ENCODE measurements around the gene FRY. TPM values are rescaled to one million over a fixed set of nuclear protein-coding genes. Genes with fewer than 3 reads are reported as not detected.

The FRY gene
- total RNA-seq, 2 donors from 2014 or later = 7.0 to 10.8 TPM

DNA sequence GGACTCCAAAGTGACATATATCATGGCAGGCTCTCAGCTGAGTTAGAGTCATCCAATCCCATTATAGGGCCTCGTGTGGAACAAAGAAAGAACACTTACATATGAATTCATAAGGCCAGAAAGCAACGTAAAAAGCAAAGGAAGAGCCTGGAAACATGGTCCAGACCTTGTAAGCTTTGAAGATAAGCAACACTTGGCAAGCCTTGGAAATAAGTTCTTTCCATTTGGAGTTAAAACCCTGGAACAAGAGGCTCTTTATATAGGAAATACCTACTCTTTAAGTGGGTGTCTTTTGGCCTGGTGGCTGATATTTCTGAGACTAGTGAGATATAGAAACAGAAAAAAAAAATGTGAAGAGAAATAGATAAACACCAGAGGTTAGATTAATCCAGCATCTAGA is 234.2 kb downstream of the FRY start:
- H3K27me3 Mint-ChIP-seq = no peaks in the 10 kb centered on the region

DNA sequence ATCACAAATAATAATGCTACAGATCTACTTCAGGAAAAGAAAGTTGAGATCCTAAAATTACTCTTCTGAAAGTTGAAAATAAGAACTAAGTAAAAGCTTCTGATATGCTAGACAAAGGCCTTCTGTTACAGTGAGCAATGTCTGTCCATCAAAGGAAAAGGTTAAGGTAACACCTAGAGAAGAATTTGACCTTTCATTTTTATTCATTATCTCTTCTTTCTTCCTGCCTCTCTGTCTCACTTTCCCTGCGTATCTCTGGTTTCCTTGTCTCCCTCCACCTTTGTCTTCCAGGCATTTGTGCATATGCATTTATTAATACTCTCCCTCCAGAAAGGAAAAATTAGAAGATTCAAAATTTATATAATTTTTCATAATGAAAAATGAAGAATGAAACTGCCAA is 234.6 kb downstream of the FRY start:
- H3K27me3 Mint-ChIP-seq = no peaks in the 10 kb centered on the region
- no peak overlapping the region for H3K4me3 Mint-ChIP-seq
- ATAC-seq (replicated peaks) = no peak
- peaks cover 56% of the 10 kb centered on the region for H3K36me3 Mint-ChIP-seq (ENCODE audit: low read depth)
- H3K9me3 Mint-ChIP-seq = no peaks in the 10 kb centered on the region
- H3K4me1 Mint-ChIP-seq = no peaks in the 10 kb centered on the region
- H3K27ac Mint-ChIP-seq = no peak overlapping the region

More for the DNA sequence above, 234.2 kb downstream of the FRY start:
- no peaks in the 10 kb centered on the region for H3K9me3 Mint-ChIP-seq
- H3K4me3 Mint-ChIP-seq = no peak overlapping the region
- no peak overlapping the region for H3K27ac Mint-ChIP-seq
- H3K4me1 Mint-ChIP-seq = no peaks in the 10 kb centered on the region
- peaks cover 56% of the 10 kb centered on the region for H3K36me3 Mint-ChIP-seq (ENCODE audit: low read depth)
- ATAC-seq (replicated peaks) = no peak

- Mint-ChIP-seq H3K27ac (no peak overlapping the region), H3K9me3 (no peaks in the 10 kb centered on the region), H3K27me3 (no peaks in the 10 kb centered on the region), H3K4me1 (peaks cover 5% of the 10 kb centered on the region), H3K4me3 (no peak overlapping the region), H3K36me3 (ENCODE audit: low read depth) (peaks cover 47% of the 10 kb centered on the region)
- ATAC-seq (replicated peaks) = peak; percentile 53
Observed at GRCh38 chr13:32267836-32268439, 236.4 kb downstream of the FRY start.

GRCh38 chr13:32272021-32272683 is 240.6 kb downstream of the FRY start:
- peak; percentile 82 for ATAC-seq (replicated peaks)
- peak overlapping the region; percentile 43 for H3K4me3 Mint-ChIP-seq
- H3K9me3 Mint-ChIP-seq = no peaks in the 10 kb centered on the region
- H3K27ac Mint-ChIP-seq = peak overlapping the region; percentile 82
- peaks cover 5% of the 10 kb centered on the region for H3K4me1 Mint-ChIP-seq
- peaks cover 47% of the 10 kb centered on the region for H3K36me3 Mint-ChIP-seq (ENCODE audit: low read depth)
- H3K27me3 Mint-ChIP-seq = no peaks in the 10 kb centered on the region

- no peak overlapping the region for H3K27ac Mint-ChIP-seq
- peaks cover 70% of the 10 kb centered on the region for H3K36me3 Mint-ChIP-seq (ENCODE audit: low read depth)
- H3K27me3 Mint-ChIP-seq = no peaks in the 10 kb centered on the region
- no peak for ATAC-seq (replicated peaks)
- no peak overlapping the region for H3K4me3 Mint-ChIP-seq
- H3K9me3 Mint-ChIP-seq = no peaks in the 10 kb centered on the region
- H3K4me1 Mint-ChIP-seq = peaks cover 4% of the 10 kb centered on the region
Observed at GRCh38 chr13:32277839-32278238, 246.3 kb downstream of the FRY start.

GRCh38 chr13:32278426-32278825 is 246.9 kb downstream of the FRY start:
- Mint-ChIP-seq H3K9me3 (no peaks in the 10 kb centered on the region), H3K27ac (no peak overlapping the region), H3K4me3 (no peak overlapping the region), H3K27me3 (no peaks in the 10 kb centered on the region), H3K4me1 (peaks cover 4% of the 10 kb centered on the region), H3K36me3 (ENCODE audit: low read depth) (peaks cover 74% of the 10 kb centered on the region)
- ATAC-seq (replicated peaks) = peak; percentile 99

DNA sequence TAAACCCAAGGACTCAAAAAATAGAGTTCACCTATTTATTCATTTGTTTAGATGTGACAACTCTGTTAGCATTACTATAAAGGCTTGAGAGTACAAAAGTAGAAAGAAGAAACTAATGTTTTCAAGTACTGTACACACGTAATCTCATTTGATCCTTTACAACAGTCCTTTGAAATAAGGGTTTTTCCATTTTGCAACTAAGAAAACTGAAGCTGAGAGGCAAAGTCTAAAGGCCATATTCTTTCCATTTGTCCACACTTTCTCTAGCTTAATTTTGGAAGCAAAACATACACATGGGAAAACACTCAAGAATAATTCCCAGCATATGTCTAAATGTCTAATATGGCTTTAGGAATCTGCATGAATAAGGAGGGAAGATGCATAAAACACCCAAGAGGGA is 249.5 kb downstream of the FRY start:
- H3K27ac Mint-ChIP-seq = no peak overlapping the region
- H3K36me3 Mint-ChIP-seq (ENCODE audit: low read depth) = peaks cover 62% of the 10 kb centered on the region
- no peak overlapping the region for H3K4me3 Mint-ChIP-seq
- no peaks in the 10 kb centered on the region for H3K27me3 Mint-ChIP-seq
- H3K9me3 Mint-ChIP-seq = no peaks in the 10 kb centered on the region
- no peak for ATAC-seq (replicated peaks)
- peaks cover 4% of the 10 kb centered on the region for H3K4me1 Mint-ChIP-seq

DNA sequence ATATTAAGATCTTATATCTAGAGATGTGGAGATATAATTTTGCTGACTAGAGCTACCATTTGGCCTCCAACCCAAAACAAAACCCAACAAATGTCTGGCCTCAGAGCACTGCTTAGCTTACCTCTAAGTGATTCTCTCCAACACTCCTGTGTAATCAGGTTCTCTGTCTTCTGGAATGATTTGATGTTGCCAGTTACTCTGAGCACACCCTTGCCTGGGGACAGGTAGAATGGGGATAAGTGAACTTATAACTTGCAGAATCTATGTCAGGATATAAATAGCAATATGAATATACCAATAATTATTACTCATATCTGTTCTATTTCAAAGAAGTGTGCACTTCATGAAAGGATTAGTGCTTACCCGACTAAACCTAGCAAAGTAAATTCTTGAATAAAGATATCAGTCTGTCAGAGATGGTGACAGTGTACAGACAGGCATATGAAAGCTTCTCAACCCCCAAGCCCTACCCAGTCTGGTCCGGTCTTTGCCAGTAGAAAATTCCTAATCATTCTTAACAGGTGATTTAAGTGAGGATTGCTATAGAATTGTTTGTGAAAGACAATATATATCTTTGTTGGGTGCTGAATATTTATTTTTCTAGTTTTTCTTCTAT is 250.6 kb downstream of the FRY start:
- H3K27me3 Mint-ChIP-seq = no peaks in the 10 kb centered on the region
- H3K4me3 Mint-ChIP-seq = no peak overlapping the region

DNA sequence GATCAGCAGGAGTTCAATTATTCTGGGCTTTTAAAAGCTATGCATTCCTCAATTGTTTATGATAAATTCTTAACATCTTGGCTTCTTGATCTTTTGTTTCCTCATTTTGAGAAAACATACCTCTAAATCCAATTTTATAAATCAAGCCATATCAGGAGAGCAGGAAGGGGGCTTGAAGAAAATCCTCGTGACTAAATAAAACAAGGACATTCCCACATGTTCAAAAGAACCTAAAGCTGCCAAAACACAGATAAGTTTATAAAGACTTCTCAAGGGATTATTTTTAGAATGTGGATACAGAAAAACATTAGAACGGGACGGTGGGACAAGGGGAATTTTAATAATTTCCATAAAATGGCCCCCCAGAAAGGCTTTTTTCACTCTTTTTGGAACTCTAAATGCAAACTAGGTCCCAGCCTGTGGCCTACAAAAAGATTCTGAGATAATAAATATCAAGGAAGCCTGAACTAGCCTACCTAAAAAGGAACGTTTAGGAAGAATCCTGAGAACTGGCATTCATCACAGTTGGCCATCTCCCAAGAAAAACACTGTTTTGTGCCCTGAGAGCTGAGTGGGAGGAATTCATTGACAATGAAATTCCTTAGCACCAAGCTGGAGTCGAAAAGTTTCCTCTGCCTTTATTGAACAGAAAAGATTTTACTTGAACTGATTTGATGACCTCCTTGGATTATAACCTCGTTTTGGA is 253.5 kb downstream of the FRY start:
- Mint-ChIP-seq H3K27me3 (no peaks in the 10 kb centered on the region), H3K27ac (no peak overlapping the region), H3K4me1 (peaks cover 4% of the 10 kb centered on the region), H3K9me3 (no peaks in the 10 kb centered on the region), H3K4me3 (no peak overlapping the region), H3K36me3 (ENCODE audit: low read depth) (peaks cover 29% of the 10 kb centered on the region)
- no peak for ATAC-seq (replicated peaks)

More for the DNA sequence above, 250.6 kb downstream of the FRY start:
- Mint-ChIP-seq H3K36me3 (ENCODE audit: low read depth) (peaks cover 51% of the 10 kb centered on the region), H3K4me1 (peaks cover 4% of the 10 kb centered on the region), H3K27ac (no peak overlapping the region), H3K9me3 (no peaks in the 10 kb centered on the region)
- ATAC-seq (replicated peaks) = no peak

DNA sequence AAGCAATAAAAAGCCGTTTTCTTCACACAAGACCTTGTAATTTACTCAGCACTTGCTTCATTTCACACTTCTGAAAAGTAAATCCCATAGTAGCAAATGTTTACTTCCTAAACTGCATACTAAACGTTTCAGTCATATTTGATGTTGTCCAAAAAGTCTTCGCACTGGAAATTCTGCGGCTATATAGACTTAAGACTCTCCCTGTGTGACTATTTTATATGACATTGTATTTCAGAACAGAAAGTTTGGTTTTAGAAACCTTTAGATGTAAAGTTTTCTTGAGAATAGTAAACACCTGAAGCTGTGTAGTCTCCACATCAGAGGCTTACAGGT is 254.0 kb downstream of the FRY start:
- Mint-ChIP-seq H3K27me3 (no peaks in the 10 kb centered on the region), H3K36me3 (ENCODE audit: low read depth) (peaks cover 27% of the 10 kb centered on the region), H3K9me3 (no peaks in the 10 kb centered on the region), H3K4me1 (peaks cover 4% of the 10 kb centered on the region), H3K4me3 (no peak overlapping the region), H3K27ac (no peak overlapping the region)
- ATAC-seq (replicated peaks) = no peak

DNA sequence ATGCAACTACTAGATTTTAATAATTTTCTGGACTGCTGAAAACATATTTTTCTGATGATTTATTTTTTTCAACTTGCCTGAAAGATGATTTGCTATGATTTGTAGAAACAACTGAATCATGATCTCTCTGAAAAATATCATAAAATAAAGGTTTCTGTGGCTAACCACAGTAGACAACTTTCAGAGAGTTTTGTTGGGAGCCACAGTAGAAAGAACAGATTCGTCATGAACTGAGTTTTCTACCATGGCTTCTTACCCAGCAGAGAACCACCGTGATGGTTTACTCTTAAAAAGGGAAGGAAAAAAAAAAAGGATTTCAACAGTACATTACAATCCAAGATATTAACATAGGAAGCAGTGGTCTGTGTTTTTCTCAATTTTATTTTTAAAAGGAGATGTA is 265.6 kb downstream of the FRY start:
- peaks cover 3% of the 10 kb centered on the region for H3K27me3 Mint-ChIP-seq
- ATAC-seq (replicated peaks) = peak; percentile 59
- peak overlapping the region; percentile 15 for H3K4me3 Mint-ChIP-seq
- H3K4me1 Mint-ChIP-seq = no peaks in the 10 kb centered on the region
- H3K9me3 Mint-ChIP-seq = no peaks in the 10 kb centered on the region
- peaks cover 25% of the 10 kb centered on the region for H3K36me3 Mint-ChIP-seq (ENCODE audit: low read depth)
- peak overlapping the region; percentile 40 for H3K27ac Mint-ChIP-seq

DNA sequence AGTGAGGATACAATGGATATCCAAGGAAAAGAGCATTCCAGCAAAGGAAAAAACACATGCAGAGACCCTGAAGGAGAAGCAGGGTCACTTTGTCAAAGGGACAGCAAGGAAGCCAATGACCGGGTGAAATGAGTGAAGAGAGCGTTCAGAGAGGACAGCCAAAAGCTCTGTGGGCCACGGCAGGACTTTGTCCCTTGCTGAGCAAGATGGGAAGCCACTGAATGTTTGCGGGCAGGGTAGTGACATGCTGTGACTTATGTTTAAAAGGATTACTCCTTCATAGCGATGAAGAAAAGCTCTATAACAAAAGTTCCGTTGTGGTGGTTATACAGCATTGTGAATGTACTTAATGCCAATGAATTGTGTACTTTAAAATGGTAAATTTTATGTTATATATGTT is 267.1 kb downstream of the FRY start:
- H3K4me1 Mint-ChIP-seq = no peaks in the 10 kb centered on the region
- H3K9me3 Mint-ChIP-seq = no peaks in the 10 kb centered on the region
- H3K27me3 Mint-ChIP-seq = peaks cover 3% of the 10 kb centered on the region
- H3K27ac Mint-ChIP-seq = no peak overlapping the region
- peaks cover 23% of the 10 kb centered on the region for H3K36me3 Mint-ChIP-seq (ENCODE audit: low read depth)
- no peak for ATAC-seq (replicated peaks)
- no peak overlapping the region for H3K4me3 Mint-ChIP-seq

DNA sequence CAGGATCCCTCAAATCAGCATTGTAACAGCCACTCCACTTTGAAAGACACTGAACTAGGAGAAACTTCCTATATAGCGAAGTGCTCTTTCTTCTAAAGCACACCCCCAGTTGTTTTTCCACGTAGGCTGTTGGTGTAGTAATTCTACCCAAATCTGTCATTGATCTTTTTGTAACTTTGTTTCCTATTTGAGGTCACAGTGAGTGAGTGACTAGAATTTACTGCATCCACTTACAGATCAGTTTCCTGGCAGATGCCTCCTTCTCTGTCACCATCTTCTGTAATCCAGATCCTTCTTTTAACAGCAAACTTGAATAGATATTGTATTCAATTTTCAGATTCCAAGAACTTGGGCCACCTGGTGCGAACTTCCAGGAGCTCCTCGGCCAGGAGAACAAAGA is 268.3 kb downstream of the FRY start:
- Mint-ChIP-seq H3K27me3 (peaks cover 3% of the 10 kb centered on the region), H3K27ac (no peak overlapping the region)
- peak; percentile 39 for ATAC-seq (replicated peaks)

GRCh38 chr13:32300406-32300805 is 268.8 kb downstream of the FRY start:
- H3K27me3 Mint-ChIP-seq = peaks cover 3% of the 10 kb centered on the region
- H3K4me1 Mint-ChIP-seq = no peaks in the 10 kb centered on the region
- H3K4me3 Mint-ChIP-seq = no peak overlapping the region
- H3K27ac Mint-ChIP-seq = no peak overlapping the region
- H3K36me3 Mint-ChIP-seq (ENCODE audit: low read depth) = peaks cover 12% of the 10 kb centered on the region
- ATAC-seq (replicated peaks) = no peak
- no peaks in the 10 kb centered on the region for H3K9me3 Mint-ChIP-seq

More for the DNA sequence above, 268.3 kb downstream of the FRY start:
- Mint-ChIP-seq H3K36me3 (ENCODE audit: low read depth) (peaks cover 16% of the 10 kb centered on the region), H3K4me3 (no peak overlapping the region), H3K9me3 (no peaks in the 10 kb centered on the region), H3K4me1 (no peaks in the 10 kb centered on the region)

- Mint-ChIP-seq H3K36me3 (ENCODE audit: low read depth) (peaks cover 7% of the 10 kb centered on the region), H3K4me3 (no peak overlapping the region), H3K27me3 (peaks cover 3% of the 10 kb centered on the region), H3K27ac (no peak overlapping the region), H3K9me3 (no peaks in the 10 kb centered on the region), H3K4me1 (no peaks in the 10 kb centered on the region)
- ATAC-seq (replicated peaks) = peak; percentile 86
Observed at GRCh38 chr13:32300920-32301319, 269.3 kb downstream of the FRY start.

All from activated T-helper 17 cell treated with anti-CD3 and anti-CD28 coated beads, Interleukin-2, amount 50 U/mL, for 72 hours (primary cell).